Upper lobe of left lung (tissue), 6 donors: ENCODE results near the gene ENDOD1. TPM values are rescaled to one million over a fixed set of nuclear protein-coding genes. Genes with fewer than 3 reads are reported as not detected.

Source experiments
- ATAC-seq, 2 donors: fragments of 200-7000 bp; cut with Tn5 transposase; one replicate each; pipeline ENCODE4 v1.9.1; 2022; ENCODE audit warnings: mild to moderate bottlenecking in 2 of 2, moderate library complexity in 2 of 2; ENCODE audit not compliant: low FRiP score in 2 of 2
- DNase-seq, 2 donors: peaks; one replicate each; pipeline ENCODE4 v3.0.0-alpha.2; 2019 to 2020
- H3K27ac ChIP-seq, 4 donors: fragments of 200-600 bp; sonication (generic); one replicate each; pipeline ENCODE4 v1.5.1; 2016 to 2019
- H3K27me3 ChIP-seq, 4 donors: fragments of 200-600 bp; sonication (generic); one replicate each; pipeline ENCODE4 v1.5.1; 2017 to 2019
- H3K36me3 ChIP-seq, 4 donors: fragments of 200-600 bp; sonication (generic); one replicate each; pipeline ENCODE4 v1.5.1; 2016 to 2019
- H3K4me1 ChIP-seq, 4 donors: fragments of 200-600 bp; sonication (generic); one replicate each; pipeline ENCODE4 v1.5.1; 2018 to 2019
- H3K4me3 ChIP-seq, 4 donors: fragments of 200-600 bp; sonication (generic); one replicate each; pipeline ENCODE4 v1.5.1; 2017 to 2019; ENCODE audit warnings: mild to moderate bottlenecking in 2 of 4, moderate library complexity in 1 of 4
- H3K9me3 ChIP-seq, 4 donors: fragments of 200-600 bp; sonication (generic); one replicate each; pipeline ENCODE4 v1.5.1; 2018 to 2019
- CTCF ChIP-seq, 6 experiments: fragments of 450-650 bp in 4 of 6; fragments of 200-600 bp in 2 of 6; sonication (generic) in 2 of 6; IDR thresholded peaks; one replicate each; pipeline ENCODE4 v1.5.1; 2016 to 2019; ENCODE audit warnings: antibody characterized with exemption in 6 of 6
- EP300 ChIP-seq, 4 donors: sonication (generic); formaldehyde crosslinking; IDR thresholded peaks; one replicate each; pipeline ENCODE4 v1.5.1; 2017; ENCODE audit warnings: antibody characterized with exemption in 4 of 4, control low read depth in 2 of 4
- POLR2A ChIP-seq, 4 donors: fragments of 450-650 bp; IDR thresholded peaks; one replicate each; pipeline ENCODE4 v1.5.1; 2016 to 2017; ENCODE audit warnings: antibody characterized with exemption in 4 of 4, mild to moderate bottlenecking in 2 of 4
- POLR2AphosphoS5 ChIP-seq, 2 donors: sonication (generic); formaldehyde crosslinking; IDR thresholded peaks; one replicate each; pipeline ENCODE4 v1.5.1; 2017; ENCODE audit warnings: antibody characterized with exemption in 2 of 2
- WGBS, 2 donors: methylation state at CpG; one replicate each; pipeline ENCODE4 v1.1.5; 2017 to 2018; 5-methylcytosine and 5-hydroxymethylcytosine counted together
- total RNA-seq, 6 donors: library from RNA; depleted of rRNA in 4 of 6; stranded (reverse); fragments of >200 nt in 4 of 6; gene quantifications; one replicate each; pipeline versions ENCODE4 v1.1.0 to v1.2.1, GENCODE V29; 2016 to 2021
- donor health status: DM: no; HTN: no; CAD: no; lungs with moderate emphysema.
- donor health status: DM: no; HTN: yes; CAD: no; lungs with severe emphysema.

The ENDOD1 gene
- total RNA-seq, 6 donors from 2014 or later, result 15.7 to 37.3 (median 27.1) TPM

GRCh38 chr11:95057959-95058358 is 31.7 kb upstream of the ENDOD1 start:
- Histone ChIP-seq H3K36me3 (no peaks in the 10 kb centered on the region), H3K9me3 (no peaks in the 10 kb centered on the region), H3K27ac (no peak overlapping the region), H3K4me1 (no peaks in the 10 kb centered on the region), H3K4me3 (no peak overlapping the region), H3K27me3 (no peaks in the 10 kb centered on the region)
- no peak for TF ChIP-seq EP300 (IDR thresholded peaks at IDR 0.05)
- TF ChIP-seq POLR2AphosphoS5 (IDR thresholded peaks at IDR 0.05), result no peak
- TF ChIP-seq CTCF (IDR thresholded peaks at IDR 0.05), result no peak
- TF ChIP-seq POLR2A (IDR thresholded peaks at IDR 0.05), result no peak
- WGBS, 2 donors, result 94 to 95% methylated on average over 8 of the region's 8 CpGs
- no peak for ATAC-seq
- no peak for DNase-seq

- H3K27ac ChIP-seq, result no peak overlapping the region
- no peak overlapping the region for H3K4me3 ChIP-seq
- DNase-seq (no peak), ATAC-seq (no peak)
- 74 to 80% methylated on average over 1 of the region's 1 CpG for WGBS, 2 donors
- H3K36me3 ChIP-seq, result no peaks in the 10 kb centered on the region
- TF ChIP-seq CTCF (IDR thresholded peaks at IDR 0.05), result no peak
- TF ChIP-seq POLR2A (IDR thresholded peaks at IDR 0.05), result no peak
- TF ChIP-seq POLR2AphosphoS5 (IDR thresholded peaks at IDR 0.05), result no peak
- TF ChIP-seq EP300 (IDR thresholded peaks at IDR 0.05), result no peak
- no peaks in the 10 kb centered on the region for H3K27me3 ChIP-seq
- H3K9me3 ChIP-seq, result no peaks in the 10 kb centered on the region
- H3K4me1 ChIP-seq, result no peaks in the 10 kb centered on the region
Observed at GRCh38 chr11:95058621-95059020, 31.0 kb upstream of the ENDOD1 start.

- H3K4me3 ChIP-seq, result no peak overlapping the region
- no peak for ATAC-seq
- H3K27ac ChIP-seq, result no peak overlapping the region
- no peaks in the 10 kb centered on the region for H3K9me3 ChIP-seq
- H3K27me3 ChIP-seq, result no peaks in the 10 kb centered on the region
- H3K36me3 ChIP-seq, result no peaks in the 10 kb centered on the region
- H3K4me1 ChIP-seq, result no peaks in the 10 kb centered on the region
- DNase-seq, result no peak
- TF ChIP-seq POLR2A (IDR thresholded peaks at IDR 0.05) (no peak), EP300 (IDR thresholded peaks at IDR 0.05) (no peak), CTCF (IDR thresholded peaks at IDR 0.05) (no peak), POLR2AphosphoS5 (IDR thresholded peaks at IDR 0.05) (no peak)
- 82 to 87% methylated on average over 6 of the region's 6 CpGs for WGBS, 2 donors
Observed at GRCh38 chr11:95059046-95059445, 30.6 kb upstream of the ENDOD1 start.

- no peak for DNase-seq
- Histone ChIP-seq H3K36me3 (no peaks in the 10 kb centered on the region), H3K27ac (no peak overlapping the region), H3K27me3 (no peaks in the 10 kb centered on the region), H3K4me1 (peaks cover 6 to 15% (median 10%) of the 10 kb centered on the region in 4 donors), H3K4me3 (no peak overlapping the region), H3K9me3 (no peaks in the 10 kb centered on the region)
- no peak for ATAC-seq
- TF ChIP-seq EP300 (IDR thresholded peaks at IDR 0.05), result no peak
- TF ChIP-seq CTCF (IDR thresholded peaks at IDR 0.05), result no peak
- no peak for TF ChIP-seq POLR2AphosphoS5 (IDR thresholded peaks at IDR 0.05)
- WGBS, 2 donors, result 90 to 97% methylated on average over 1 of the region's 1 CpG
Observed at GRCh38 chr11:95065336-95065735, 24.3 kb upstream of the ENDOD1 start.

- H3K27ac ChIP-seq, result peak within 1 kb of the TSS; percentile 93 to 99 (median 96)
- H3K36me3 ChIP-seq, result no peaks in the 10 kb centered on the region
- no peak for DNase-seq
- peak within 1 kb of the TSS; percentile 63 to 76 (median 70) for H3K4me3 ChIP-seq
- no peak for ATAC-seq
- H3K4me1 ChIP-seq, result peaks cover 6 to 15% (median 10%) of the 10 kb centered on the region in 4 donors
- no peaks in the 10 kb centered on the region for H3K9me3 ChIP-seq
- no peaks in the 10 kb centered on the region for H3K27me3 ChIP-seq
- TF ChIP-seq EP300 (IDR thresholded peaks at IDR 0.05) (no peak), POLR2AphosphoS5 (IDR thresholded peaks at IDR 0.05) (no peak), CTCF (IDR thresholded peaks at IDR 0.05) (no peak), POLR2A (IDR thresholded peaks at IDR 0.05) (no peak)
- 0% methylated on average over 4 of the region's 4 CpGs for WGBS, 2 donors
Observed at GRCh38 chr11:95066716-95067038, 23.0 kb upstream of the ENDOD1 start, which contains the start of gene SRSF8. TSS of gene SRSF8 (plus strand) at chr11:95066919. CDS start at chr11:95067227, 308 bp downstream.
